ENCODE measurements around the gene ZNF850. TPM values are rescaled to one million over a fixed set of nuclear protein-coding genes. Genes with fewer than 3 reads are reported as not detected.

The ZNF850 gene
- total and polyA plus RNA-seq, 9 of the 15 experiments (the other 6 are each of a cell fraction or from before 2014, with no cell fraction given) = 1.2 to 13.0 (median 5.9) TPM

DNA sequence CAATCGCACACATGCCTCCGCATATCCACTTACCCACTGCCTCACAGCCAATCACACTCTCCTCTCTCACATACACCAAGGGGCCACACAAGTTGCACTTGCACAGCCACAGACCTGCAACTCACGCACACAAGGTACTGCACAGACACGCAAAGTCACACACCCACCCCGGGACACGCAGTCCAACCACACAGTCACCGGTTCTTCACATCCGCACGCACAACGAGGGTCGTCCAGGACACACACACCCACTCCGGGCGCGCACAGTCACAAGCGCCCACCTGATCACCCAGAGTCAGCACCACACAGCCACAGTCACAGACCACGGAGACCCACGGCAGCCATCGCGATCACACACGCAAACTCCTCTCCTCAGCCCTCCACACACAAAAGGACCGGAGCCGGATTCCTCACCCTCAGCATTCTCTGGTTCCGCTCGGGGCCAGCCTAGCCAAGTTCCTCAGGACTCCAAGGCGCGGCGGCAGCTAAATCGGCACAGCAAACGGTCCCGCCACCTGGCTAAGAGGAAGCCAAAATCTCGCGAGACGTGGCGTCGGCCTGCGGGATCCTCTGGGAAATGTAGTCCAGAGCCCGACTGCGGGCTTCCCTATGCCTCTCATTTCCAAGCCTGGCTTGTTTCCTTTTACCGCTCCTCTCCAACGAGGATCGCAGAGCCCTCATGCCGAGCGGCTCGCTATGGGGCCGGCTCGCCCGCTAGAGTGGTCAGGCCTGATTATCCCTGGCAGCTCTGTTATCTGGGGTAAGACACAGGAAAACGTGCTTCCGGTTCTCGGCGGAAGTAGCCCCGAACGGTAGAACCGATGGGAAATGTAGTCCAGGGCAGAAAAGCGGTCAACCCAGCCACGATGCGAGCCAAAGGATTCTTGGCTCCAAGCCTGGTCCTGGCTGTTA is at the start of gene ZNF850 (continued):
- TF ChIP-seq, protein P1, sequence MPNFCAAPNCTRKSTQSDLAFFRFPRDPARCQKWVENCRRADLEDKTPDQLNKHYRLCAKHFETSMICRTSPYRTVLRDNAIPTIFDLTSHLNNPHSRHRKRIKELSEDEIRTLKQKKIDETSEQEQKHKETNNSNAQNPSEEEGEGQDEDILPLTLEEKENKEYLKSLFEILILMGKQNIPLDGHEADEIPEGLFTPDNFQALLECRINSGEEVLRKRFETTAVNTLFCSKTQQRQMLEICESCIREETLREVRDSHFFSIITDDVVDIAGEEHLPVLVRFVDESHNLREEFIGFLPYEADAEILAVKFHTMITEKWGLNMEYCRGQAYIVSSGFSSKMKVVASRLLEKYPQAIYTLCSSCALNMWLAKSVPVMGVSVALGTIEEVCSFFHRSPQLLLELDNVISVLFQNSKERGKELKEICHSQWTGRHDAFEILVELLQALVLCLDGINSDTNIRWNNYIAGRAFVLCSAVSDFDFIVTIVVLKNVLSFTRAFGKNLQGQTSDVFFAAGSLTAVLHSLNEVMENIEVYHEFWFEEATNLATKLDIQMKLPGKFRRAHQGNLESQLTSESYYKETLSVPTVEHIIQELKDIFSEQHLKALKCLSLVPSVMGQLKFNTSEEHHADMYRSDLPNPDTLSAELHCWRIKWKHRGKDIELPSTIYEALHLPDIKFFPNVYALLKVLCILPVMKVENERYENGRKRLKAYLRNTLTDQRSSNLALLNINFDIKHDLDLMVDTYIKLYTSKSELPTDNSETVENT (CRISPR knock-in tag; IDR thresholded peaks at IDR 0.05) = no peak
- TF ChIP-seq TOE1 (IDR thresholded peaks at IDR 0.05; ENCODE audit: borderline replicate concordance) (no peak), TOE1 (CRISPR knock-in tag; IDR thresholded peaks at IDR 0.05; ENCODE audit: borderline replicate concordance, low read depth) (no peak), SRSF9 (IDR thresholded peaks at IDR 0.05; ENCODE audit: borderline replicate concordance, low read depth, low read length) (no peak), ATF7 (IDR thresholded peaks at IDR 0.05) (0 out of 2 replicates have a peak, but pooled peaks have one; percentile 44), NFATC3 (IDR thresholded peaks at IDR 0.05) (no peak), CREM (IDR thresholded peaks at IDR 0.05; ENCODE audit: low read depth) (peak; percentile 76), ZNF174 (CRISPR knock-in tag; IDR thresholded peaks at IDR 0.05) (no peak), BRD9 (IDR thresholded peaks at IDR 0.05; ENCODE audit: low read depth, partially characterized antibody) (no peak), NONO (IDR thresholded peaks at IDR 0.05; ENCODE audit: low read depth in 2 of 2, low read length in 1 of 2) (no peak), CBX8 (IDR thresholded peaks at IDR 0.05; ENCODE audit: borderline replicate concordance, extremely low read depth, low read depth, low read length, poor library complexity, severe bottlenecking) (no peak)
- TF ChIP-seq, protein P2, sequence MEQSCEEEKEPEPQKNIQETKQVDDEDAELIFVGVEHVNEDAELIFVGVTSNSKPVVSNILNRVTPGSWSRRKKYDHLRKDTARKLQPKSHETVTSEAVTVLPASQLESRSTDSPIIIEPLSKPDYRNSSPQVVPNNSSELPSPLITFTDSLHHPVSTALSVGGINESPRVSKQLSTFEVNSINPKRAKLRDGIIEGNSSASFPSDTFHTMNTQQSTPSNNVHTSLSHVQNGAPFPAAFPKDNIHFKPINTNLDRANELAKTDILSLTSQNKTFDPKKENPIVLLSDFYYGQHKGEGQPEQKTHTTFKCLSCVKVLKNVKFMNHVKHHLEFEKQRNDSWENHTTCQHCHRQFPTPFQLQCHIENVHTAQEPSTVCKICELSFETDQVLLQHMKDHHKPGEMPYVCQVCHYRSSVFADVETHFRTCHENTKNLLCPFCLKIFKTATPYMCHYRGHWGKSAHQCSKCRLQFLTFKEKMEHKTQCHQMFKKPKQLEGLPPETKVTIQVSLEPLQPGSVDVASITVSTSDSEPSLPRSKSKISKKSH (CRISPR knock-in tag; IDR thresholded peaks at IDR 0.05) = no peak
- TF ChIP-seq, protein P3, sequence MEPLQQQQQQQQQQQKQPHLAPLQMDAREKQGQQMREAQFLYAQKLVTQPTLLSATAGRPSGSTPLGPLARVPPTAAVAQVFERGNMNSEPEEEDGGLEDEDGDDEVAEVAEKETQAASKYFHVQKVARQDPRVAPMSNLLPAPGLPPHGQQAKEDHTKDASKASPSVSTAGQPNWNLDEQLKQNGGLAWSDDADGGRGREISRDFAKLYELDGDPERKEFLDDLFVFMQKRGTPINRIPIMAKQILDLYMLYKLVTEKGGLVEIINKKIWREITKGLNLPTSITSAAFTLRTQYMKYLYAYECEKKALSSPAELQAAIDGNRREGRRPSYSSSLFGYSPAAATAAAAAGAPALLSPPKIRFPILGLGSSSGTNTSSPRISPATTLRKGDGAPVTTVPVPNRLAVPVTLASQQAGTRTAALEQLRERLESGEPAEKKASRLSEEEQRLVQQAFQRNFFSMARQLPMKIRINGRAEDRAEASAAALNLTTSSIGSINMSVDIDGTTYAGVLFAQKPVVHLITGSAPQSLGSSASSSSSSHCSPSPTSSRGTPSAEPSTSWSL (CRISPR knock-in tag; IDR thresholded peaks at IDR 0.05; ENCODE audit: borderline replicate concordance) = no peak
- TF ChIP-seq, protein P4, sequence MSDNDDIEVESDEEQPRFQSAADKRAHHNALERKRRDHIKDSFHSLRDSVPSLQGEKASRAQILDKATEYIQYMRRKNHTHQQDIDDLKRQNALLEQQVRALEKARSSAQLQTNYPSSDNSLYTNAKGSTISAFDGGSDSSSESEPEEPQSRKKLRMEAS (CRISPR knock-in tag; IDR thresholded peaks at IDR 0.05) = no peak
- TF ChIP-seq, protein P5, sequence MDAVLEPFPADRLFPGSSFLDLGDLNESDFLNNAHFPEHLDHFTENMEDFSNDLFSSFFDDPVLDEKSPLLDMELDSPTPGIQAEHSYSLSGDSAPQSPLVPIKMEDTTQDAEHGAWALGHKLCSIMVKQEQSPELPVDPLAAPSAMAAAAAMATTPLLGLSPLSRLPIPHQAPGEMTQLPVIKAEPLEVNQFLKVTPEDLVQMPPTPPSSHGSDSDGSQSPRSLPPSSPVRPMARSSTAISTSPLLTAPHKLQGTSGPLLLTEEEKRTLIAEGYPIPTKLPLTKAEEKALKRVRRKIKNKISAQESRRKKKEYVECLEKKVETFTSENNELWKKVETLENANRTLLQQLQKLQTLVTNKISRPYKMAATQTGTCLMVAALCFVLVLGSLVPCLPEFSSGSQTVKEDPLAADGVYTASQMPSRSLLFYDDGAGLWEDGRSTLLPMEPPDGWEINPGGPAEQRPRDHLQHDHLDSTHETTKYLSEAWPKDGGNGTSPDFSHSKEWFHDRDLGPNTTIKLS (IDR thresholded peaks at IDR 0.05; ENCODE audit: borderline replicate concordance, low read depth) = peak; percentile 97

Data from K562 (cell line).